Measurements from ENCODE around the gene KIF21A.

Gene KIF21A

GRCh38 chr12:39435531-39435930 is 7.4 kb downstream of the KIF21A start:
- DNase-seq: peak; percentile 10

DNA sequence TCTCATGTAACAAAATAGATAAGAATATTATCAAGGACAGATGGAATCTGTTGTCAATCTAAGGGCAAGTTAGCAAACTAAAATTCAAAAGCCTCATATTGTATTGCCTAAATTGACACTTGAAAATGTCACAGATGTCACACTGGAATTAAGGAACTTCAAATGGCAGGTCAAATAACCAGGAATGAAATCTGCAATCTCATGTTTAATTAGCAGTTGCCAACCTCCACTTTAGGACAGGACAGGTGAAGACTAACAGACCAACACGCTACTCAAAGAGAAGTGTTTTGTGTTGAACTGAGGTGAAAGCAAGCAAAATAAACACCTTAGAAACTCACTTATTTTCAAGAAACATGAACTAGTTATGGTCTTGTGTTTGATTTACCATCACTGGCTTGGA is 11.1 kb downstream of the KIF21A start:
- DNase-seq: no peak

DNA sequence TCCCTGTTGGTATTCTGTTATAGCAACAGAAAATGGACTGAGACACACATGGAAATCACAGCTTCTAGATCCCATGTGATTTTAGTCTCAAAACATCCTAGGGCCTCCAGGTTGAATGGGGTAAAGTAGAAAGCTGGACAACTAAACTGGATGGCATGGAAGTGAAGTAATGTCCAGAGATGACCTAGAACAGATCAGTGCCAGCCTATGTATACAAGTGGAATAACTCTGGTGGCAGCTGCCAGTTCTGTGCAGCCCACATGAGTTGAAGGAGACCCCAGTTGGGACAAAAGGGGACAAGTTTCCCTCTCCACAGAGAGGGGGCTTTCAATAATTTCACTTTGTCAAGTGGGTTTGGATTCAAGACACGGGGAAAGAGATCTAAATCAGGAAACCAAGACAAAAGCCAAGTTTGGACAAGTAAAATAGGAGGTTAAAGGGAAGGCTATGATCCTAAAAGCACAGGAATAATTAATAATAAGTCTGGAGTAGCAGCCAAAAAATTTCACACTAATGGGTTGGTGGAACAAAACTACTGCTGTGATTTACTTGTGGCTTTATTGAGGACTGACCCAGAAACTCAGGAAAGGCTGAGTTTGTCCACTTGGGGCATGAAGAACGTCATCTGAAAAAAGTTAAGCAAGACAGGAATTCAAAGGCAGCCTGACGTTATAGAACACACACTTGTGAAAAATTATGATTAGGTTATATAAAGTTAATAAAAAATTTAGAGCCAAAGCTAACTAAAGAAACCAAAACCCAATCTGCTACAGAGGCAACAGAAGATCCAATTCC is 11.7 kb downstream of the KIF21A start:
- no peak for DNase-seq

DNA sequence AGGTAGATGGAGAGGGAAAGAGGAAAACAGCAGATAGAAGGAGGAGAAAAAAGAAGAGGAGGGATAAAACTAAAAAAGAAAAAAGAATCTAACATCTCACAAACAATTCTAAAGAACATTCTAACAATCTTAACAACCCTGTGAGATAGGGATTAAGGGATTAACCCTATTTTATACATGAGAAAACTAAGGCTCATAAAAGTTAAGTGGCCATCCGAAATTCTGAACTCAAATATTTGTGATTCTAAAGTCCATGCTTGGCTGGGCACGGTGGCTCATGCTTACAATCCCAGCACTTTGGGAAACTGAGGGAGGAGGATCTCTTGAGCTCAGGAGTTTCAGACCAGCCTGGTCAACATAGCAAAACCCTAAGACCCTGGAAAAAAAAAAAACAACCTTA is 13.1 kb downstream of the KIF21A start:
- DNase-seq: no peak

DNA sequence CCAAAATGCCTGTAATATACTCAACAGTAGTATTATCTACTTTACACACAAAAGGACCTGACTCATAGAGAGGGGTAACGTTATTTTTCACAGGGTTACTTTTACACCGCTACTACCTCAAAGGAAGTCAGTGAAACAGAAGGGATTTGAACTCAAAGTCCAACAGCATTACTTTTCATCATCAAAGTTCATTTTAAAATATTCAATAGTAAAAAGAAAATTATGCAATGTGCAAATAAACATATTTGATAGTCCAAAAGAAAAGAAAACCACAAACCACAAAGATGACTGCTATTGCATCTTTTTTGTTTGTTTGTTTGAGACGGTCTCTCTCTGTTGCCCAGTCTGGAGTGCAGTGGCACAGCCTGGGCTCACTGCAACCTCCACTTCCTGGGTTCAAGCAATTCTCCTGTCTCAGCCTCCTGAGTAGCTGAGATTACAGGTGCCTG is 15.5 kb downstream of the KIF21A start:
- DNase-seq: no peak

DNA sequence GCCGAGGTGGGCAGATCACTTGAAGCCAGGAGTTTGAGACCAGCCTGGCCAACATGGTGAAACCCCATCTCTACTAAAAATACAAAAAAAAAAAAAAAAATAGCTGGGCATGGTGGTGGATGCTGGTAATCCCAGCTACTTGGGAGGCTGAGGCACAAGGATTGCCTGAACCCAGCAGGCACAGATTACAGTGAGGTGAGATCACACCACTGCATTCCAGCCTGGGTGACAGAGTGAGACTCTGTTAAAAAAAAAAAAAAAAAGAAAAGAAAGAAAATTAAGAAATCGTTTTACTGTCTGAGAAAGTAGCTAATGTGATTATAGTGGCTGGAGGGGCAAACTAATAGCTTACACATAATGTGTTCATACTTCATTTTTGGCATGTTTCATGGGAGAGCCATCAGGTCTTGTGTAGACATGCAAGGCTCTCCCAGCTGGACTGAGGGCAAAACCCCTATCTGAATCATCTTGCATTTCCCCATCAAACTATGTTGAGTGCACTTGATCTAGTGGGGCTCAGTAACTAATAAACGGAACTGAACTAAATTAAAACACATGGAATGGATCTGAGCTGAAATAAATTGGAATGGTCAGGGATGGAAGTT is 16.2 kb downstream of the KIF21A start:
- peak; percentile 16 for DNase-seq

DNA sequence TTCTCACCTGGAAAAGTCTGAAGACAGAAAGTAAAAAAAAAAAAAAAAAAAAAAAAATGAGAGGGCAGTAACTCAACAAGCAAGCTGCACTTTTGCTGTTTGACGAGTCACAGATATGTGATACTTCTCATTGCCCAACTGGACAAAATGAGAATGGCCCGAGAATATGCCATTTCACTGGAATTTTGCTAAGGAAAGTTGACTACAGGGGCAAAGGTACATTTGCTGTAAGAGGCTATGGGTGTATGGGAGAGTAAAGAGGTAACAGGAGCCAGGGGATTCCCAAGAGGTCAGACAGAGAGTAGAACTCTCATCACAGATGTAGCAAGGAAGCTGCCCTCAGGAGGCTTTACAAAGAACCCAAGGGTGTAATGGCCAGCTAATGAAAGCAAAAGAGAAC is 22.9 kb downstream of the KIF21A start:
- DNase-seq: no peak

DNA sequence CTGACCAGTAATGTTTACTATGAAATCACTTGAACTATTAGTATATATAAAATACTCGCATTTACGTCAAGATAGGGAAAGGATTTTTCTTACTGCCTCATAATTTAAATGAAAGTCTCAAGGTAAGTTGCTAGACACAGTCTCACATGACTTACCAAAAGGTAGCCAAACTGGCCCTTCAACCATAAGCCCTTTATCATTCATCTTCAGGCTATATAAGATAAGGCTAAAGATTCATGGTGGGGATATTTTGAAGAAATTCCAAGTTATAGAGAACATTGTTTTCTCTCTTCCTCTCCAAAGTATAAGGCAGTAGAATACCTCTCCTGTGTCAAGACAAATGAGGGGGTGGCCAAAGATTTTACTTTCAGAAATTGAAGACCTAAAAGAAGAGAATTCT is 23.4 kb downstream of the KIF21A start:
- no peak for DNase-seq

GRCh38 chr12:39417916-39418315 is 25.0 kb downstream of the KIF21A start:
- no peak for DNase-seq

GRCh38 chr12:39413836-39414771 is 28.8 kb downstream of the KIF21A start:
- DNase-seq: no peak

DNA sequence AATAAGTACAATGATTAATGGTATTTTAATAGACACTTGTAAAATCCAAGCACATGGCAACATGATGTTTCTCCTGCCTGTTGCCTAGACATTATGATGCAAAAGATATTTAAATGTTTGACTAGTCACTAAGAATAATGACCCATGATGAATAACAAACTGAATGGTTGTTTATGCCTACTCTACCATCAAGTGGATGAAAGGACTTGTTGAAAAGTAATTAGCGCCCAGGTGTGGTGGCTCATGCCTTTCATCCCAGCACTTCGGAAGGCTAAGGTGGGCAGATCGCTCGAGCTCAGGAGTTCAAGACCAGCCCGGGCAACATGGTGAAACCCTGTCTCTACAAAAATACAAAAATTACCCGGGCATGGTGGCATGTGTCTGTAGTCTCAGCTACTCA is 30.7 kb downstream of the KIF21A start:
- DNase-seq: no peak

DNA sequence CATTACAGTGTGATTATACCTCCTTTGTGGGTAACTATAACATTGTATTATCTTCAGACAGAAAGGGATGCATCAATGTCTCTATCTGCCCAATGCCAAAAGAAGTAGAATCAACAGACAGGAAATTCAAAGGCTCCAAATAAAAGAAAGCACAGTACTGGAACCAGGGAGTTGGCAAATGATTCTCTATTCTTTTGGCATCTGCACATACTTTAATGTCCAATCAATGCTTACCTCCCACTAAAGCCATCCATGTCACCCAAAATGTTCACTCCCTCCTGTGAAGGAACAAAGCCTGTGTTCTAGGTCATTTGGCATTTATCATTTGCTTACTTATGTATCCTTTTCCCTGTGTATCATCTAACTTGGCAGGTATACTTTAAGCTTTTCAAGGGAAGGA is 36.7 kb downstream of the KIF21A start:
- no peak for DNase-seq

DNA sequence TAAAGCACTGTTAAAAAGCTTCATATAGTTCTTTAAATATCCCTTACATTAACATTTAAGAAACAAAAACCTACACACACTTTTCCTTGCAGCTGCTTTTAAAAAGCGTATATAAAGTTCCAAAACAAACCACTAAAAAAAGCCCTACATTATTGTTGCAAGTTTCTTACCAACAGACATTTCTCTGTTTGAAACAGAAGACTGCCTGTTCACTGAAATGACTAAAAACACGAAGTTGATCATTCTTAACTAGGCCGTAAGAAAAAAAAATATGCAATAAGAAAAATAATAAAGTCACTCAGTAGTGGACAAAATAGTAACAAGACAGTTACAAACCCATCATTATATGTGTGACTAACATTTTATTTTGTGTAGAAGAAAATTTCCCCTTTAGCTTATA is 37.3 kb downstream of the KIF21A start:
- DNase-seq: no peak

- no peak for DNase-seq
Observed at GRCh38 chr12:39404000-39404399, 38.9 kb downstream of the KIF21A start.

DNA sequence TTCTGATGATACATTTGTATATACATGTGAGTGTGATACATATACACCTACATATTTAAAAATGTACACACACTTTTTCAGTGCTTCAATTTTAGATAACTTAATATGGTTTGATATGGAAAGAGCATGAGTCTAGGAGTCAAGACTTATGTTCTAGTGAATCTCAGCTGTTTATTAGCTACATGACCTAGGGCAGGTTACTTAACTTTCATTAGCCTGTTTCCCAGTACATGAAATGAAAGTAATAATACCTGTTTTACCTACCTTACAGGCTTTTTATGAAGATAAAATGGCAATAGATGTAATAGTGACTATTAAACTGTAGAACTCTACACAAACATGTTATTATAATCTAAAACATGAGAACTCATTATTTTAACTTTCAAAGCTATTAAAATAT is 39.5 kb downstream of the KIF21A start:
- no peak for DNase-seq

- no peak for DNase-seq
Observed at GRCh38 chr12:39402922-39403321, 40.0 kb downstream of the KIF21A start.

GRCh38 chr12:39401459-39401858 is 41.5 kb downstream of the KIF21A start:
- DNase-seq: peak; percentile 6

GRCh38 chr12:39395866-39396265 is 47.1 kb downstream of the KIF21A start:
- no peak for DNase-seq

- no peak for DNase-seq
Observed at GRCh38 chr12:39393890-39394289, 49.0 kb downstream of the KIF21A start.

- no peak for DNase-seq
Observed at GRCh38 chr12:39393179-39393578, 49.7 kb downstream of the KIF21A start.

DNA sequence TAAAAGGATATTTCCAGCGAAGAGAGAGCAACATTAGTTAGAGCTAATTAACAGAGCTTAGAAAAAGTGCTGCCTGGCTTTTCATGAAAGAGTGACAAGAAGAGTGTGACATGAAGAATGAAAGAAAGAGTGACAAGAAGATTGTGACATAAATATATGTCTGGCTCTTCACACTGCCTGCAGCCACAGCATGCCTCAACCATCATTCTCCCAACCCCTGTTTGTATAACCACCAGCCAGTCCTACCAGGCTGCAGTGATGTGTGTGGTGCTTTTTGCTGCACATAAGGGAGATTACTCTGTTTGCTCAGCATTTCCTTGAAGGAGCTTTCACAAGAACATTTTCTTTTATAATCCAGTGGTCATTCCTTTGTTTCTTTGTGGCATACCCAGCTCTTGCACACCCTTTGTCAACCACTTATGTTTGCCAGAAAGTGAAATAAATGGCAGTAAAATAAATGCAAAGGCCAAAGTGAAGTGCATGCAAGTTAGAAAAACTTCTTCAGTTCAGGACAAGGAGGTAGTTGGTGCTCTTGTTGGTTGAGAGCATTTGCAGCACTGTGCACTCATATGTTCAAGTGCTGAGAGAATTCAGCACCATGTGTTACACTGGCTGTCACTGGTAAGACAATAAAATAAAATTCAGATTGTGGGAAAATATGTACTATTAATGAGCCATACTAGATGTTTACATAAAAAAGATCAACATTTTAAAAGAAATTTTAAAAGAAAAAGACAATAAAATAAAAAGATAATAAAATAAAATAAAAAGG is 50.6 kb downstream of the KIF21A start:
- no peak for DNase-seq

GRCh38 chr12:39390752-39391151 is 52.2 kb downstream of the KIF21A start:
- no peak for DNase-seq
